Chondrocyte (in vitro differentiated cells): ENCODE results near the gene CD52. TPM values are rescaled to one million over a fixed set of nuclear protein-coding genes. Genes with fewer than 3 reads are reported as not detected.

ENCODE experiments used
- DNase-seq: peaks from one replicate; pipeline ENCODE4 v3.0.0; 2021; ENCODE audit warnings: mixed read lengths, low spot score
- H3K27ac Mint-ChIP-seq: one replicate; pipeline ENCODE4 v1.8.0; 2021; ENCODE audit warnings: mild to moderate bottlenecking, moderate library complexity, mixed read lengths; ENCODE audit not compliant: unreplicated experiment
- H3K27me3 Mint-ChIP-seq: 2 replicates; pipeline ENCODE4 v1.8.0; 2021; ENCODE audit warnings: low read depth, mixed read lengths
- H3K36me3 Mint-ChIP-seq: 2 replicates; pipeline ENCODE4 v1.8.0; 2021; ENCODE audit warnings: low read depth, mixed read lengths
- H3K4me1 Mint-ChIP-seq: 2 replicates; pipeline ENCODE4 v1.8.0; 2021; ENCODE audit warnings: low read depth, mild to moderate bottlenecking, mixed read lengths
- H3K4me3 Mint-ChIP-seq: one replicate; pipeline ENCODE4 v1.8.0; 2021; ENCODE audit warnings: mild to moderate bottlenecking, moderate library complexity, mixed read lengths; ENCODE audit not compliant: unreplicated experiment
- H3K9me3 Mint-ChIP-seq: 2 replicates; pipeline ENCODE4 v1.8.0; 2021; ENCODE audit warnings: low read depth, mixed read lengths
- total RNA-seq: library from RNA; stranded (reverse); gene quantifications from 3 replicates; pipeline ENCODE4 v1.2.1, GENCODE V29; 2021
- TF ChIP-seq, protein P1 (sequence below): fragments of 200-600 bp; sonication (generic); IDR thresholded peaks from 2 replicates; pipeline ENCODE4 v1.5.0; 2021; ENCODE audit warnings: antibody characterized with exemption, mild to moderate bottlenecking, moderate library complexity

CD52 gene
- total RNA-seq, 1 donor from 2014 or later: not detected

DNA sequence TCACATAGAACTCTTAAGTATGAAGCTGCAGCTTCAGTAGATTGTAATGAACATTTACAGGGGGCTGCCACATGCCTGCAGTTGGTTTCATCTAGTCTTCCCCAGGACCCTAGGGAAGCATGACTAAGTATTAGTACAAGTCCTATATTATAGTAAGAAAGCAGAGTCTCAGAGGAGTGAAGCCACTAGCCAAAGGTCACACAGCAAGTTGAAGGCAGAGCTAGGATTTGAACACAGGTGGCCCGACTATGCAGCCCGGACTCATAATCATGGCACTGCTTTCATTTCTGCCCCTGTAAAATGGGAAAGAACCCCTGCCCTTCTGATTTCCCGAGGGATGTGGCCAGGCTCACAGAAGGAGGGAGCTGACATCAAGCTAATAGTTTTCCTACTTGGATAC is 44.6 kb downstream of the CD52 start:
- no peak for DNase-seq
- no peak overlapping the region for H3K27ac Mint-ChIP-seq
- no peaks in the 10 kb centered on the region for H3K36me3 Mint-ChIP-seq
- H3K9me3 Mint-ChIP-seq: no peaks in the 10 kb centered on the region
- H3K27me3 Mint-ChIP-seq: peaks cover 47% of the 10 kb centered on the region
- no peaks in the 10 kb centered on the region for H3K4me1 Mint-ChIP-seq
- H3K4me3 Mint-ChIP-seq: no peak overlapping the region
- TF ChIP-seq, protein P1, sequence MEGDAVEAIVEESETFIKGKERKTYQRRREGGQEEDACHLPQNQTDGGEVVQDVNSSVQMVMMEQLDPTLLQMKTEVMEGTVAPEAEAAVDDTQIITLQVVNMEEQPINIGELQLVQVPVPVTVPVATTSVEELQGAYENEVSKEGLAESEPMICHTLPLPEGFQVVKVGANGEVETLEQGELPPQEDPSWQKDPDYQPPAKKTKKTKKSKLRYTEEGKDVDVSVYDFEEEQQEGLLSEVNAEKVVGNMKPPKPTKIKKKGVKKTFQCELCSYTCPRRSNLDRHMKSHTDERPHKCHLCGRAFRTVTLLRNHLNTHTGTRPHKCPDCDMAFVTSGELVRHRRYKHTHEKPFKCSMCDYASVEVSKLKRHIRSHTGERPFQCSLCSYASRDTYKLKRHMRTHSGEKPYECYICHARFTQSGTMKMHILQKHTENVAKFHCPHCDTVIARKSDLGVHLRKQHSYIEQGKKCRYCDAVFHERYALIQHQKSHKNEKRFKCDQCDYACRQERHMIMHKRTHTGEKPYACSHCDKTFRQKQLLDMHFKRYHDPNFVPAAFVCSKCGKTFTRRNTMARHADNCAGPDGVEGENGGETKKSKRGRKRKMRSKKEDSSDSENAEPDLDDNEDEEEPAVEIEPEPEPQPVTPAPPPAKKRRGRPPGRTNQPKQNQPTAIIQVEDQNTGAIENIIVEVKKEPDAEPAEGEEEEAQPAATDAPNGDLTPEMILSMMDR: no peak

DNA sequence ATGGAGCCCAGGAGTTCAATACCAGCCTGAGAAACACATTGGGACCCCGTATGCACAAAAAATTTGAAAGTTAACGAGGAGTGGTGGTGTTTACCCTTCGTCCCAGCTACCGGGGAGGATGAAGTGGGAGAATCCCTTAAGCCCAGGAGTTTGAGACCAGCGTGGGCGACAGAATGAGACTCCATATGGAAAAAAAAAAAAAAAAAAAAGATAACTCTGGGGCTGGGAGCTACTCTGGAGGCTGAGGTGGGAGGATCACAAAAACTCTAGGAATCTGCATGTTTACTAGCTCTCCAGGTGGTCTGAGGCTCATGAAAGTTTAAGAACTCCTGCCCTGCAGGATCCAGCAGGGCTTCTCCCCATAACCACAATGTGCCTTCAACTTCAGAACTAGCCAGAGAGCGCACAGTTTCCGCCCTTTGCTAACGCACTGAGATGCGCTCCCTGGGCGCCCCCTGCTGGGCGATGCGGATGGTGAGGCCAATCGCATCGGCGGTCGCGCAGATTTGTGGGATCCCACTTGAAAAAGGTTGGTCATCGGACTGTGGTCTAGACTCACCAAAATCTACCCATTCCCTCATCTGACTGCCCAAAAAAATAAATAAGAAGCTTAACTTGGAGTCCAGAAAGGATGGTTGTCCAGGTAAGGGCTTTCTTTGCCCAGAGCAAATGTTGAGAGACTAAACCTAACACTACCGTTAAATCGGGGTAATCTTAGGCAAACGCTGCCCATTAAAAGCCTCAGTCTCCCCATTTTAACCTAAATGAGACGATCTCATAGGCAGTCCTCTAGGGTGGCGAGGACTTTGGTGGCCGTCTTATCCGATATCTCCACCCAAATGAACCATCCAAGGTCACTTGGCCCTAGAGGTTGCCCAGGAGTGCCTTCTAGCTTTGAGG is 46.0 kb downstream of the CD52 start:
- Mint-ChIP-seq H3K4me1 (no peaks in the 10 kb centered on the region), H3K36me3 (no peaks in the 10 kb centered on the region), H3K27ac (no peak overlapping the region), H3K9me3 (no peaks in the 10 kb centered on the region), H3K27me3 (peaks cover 42% of the 10 kb centered on the region), H3K4me3 (no peak overlapping the region)
- DNase-seq: no peak
- TF ChIP-seq, protein P1: peak; percentile 98

DNA sequence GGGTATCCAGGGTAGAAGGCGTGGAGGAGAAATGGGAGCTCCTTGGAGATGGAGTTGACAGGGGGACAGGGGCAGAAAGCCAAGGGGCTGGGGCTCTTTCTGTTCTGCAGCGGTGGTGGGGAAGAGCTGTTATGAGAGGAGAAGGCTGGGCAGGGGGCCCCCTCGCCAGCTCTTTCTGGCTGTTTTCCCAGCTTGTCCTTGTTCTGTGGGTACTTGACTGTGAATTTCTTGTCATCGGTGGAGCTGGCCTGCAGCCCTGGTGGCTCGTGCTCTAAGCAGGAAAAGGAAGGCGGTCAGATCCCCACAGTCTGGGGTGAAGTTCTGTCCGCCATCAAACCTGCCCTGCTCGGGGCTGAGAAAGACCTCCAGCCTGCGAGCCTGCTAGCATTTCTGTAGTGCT is 47.2 kb downstream of the CD52 start:
- Mint-ChIP-seq H3K36me3 (no peaks in the 10 kb centered on the region), H3K9me3 (no peaks in the 10 kb centered on the region), H3K4me3 (no peak overlapping the region), H3K27ac (no peak overlapping the region), H3K27me3 (peaks cover 31% of the 10 kb centered on the region), H3K4me1 (no peaks in the 10 kb centered on the region)
- no peak for DNase-seq
- TF ChIP-seq, protein P1: no peak

DNA sequence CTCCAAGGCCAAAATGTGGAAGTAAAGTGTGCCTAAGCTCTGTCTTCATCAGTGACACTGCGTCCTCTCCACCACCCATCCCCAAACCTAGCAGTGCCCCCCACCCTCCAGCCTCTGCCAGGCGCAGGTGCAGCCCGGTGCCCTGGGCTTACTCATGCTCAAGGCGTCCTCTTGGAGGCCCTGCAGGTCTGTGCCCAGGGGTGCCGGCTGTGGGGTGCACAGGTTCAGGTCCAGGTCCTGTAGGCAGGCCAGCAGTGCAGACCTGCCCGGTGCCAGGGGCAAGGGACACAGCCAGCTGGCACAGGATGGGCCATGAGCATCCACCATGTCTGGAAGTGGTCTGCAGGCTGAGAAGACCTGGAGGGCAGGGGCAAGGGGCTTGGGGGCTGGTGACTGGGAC is 49.7 kb downstream of the CD52 start:
- H3K36me3 Mint-ChIP-seq: no peaks in the 10 kb centered on the region
- no peaks in the 10 kb centered on the region for H3K4me1 Mint-ChIP-seq
- TF ChIP-seq, protein P1: no peak
- no peak for DNase-seq
- H3K27ac Mint-ChIP-seq: no peak overlapping the region
- H3K4me3 Mint-ChIP-seq: no peak overlapping the region
- peaks cover 14% of the 10 kb centered on the region for H3K27me3 Mint-ChIP-seq
- no peaks in the 10 kb centered on the region for H3K9me3 Mint-ChIP-seq

DNA sequence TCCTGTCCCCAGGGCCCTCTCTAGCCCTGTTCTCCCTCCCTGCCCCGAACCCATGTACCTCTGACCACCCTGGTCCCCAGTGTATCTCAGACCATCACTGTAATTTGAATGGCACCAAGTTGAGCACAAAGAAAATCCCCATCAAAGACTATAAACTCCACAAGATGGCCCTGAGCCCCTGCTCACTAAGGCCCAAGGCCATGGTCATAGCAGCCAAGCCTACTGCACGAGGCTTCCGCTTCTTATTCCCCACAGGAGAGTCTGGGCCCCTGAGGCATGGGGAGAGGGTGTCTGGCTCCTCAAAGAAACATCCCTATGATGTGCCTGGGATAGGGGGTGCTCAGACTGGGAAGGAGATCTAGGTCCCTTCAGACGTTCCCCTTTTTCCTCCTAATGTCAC is 50.2 kb downstream of the CD52 start:
- Mint-ChIP-seq H3K9me3 (no peaks in the 10 kb centered on the region), H3K27ac (no peak overlapping the region), H3K4me1 (no peaks in the 10 kb centered on the region), H3K36me3 (no peaks in the 10 kb centered on the region), H3K27me3 (peaks cover 10% of the 10 kb centered on the region), H3K4me3 (no peak overlapping the region)
- TF ChIP-seq, protein P1: no peak
- no peak for DNase-seq
